Activated T-cell treated with anti-CD3 and anti-CD28 coated beads, Interleukin-2, amount 50 U/mL, for 1 hour (primary cell): ENCODE data around the gene TEC.

ENCODE experiments used
- DNase-seq: peaks from one replicate; pipeline ENCODE4 v3.0.0-alpha.2; 2020

The TEC gene

DNA sequence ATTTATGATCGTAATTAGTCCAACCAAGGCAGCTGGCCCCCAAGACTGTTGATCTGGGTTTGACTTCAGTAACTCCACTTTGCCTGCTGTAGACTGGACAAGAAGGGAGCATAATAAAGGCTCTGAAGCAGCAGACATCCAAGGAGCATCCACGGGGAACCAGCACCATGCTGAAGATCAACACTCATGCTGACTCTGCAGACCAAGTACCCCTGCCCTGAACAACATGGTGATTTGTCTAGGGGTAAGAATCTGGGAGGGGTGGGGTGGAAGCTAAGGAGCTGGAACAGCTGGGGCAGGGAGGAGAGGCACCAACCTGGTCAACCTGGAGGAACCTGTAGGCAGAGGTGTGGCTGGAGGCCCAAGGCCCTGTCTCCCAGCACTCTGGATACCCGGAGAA lies 2.1 kb downstream of the TEC start:
- no peak for DNase-seq

DNA sequence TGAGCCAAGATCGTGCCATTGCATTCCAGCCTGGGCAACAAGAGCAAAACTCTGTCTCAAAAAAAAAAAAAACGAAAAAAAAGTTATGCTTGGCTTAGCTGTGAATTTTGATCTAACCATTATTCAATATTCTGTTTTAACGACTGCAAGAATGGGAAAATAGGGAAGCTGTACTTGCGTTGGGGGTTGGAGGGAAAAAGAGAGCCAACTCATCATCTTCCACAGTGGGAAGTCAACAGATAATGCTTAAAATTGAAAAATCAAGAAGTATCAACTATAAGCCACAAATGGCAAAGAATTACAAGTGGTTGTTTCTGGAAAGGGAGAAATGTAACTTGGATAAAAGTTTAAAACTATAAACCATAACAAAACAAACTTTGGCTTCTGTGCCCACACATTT lies 2.9 kb downstream of the TEC start:
- no peak for DNase-seq

DNA sequence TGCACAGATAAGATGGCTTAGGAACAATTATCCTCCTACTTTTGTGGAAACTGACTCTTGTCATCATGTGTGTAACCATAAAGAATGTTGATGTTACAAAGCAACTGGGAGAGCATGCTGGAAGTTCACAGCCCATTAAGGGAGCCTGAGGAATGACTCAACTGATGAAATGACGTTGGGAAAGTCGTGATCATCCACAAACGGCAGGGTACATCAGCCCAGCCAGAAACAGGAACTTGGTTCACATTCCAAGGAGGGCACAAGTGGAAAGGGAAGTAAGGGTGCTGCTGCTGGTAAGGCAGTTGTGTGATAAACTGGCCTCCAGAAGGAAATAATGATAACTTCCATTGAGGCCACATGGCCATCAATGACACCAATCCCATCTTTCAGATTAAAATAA lies 6.7 kb downstream of the TEC start:
- DNase-seq: no peak

DNA sequence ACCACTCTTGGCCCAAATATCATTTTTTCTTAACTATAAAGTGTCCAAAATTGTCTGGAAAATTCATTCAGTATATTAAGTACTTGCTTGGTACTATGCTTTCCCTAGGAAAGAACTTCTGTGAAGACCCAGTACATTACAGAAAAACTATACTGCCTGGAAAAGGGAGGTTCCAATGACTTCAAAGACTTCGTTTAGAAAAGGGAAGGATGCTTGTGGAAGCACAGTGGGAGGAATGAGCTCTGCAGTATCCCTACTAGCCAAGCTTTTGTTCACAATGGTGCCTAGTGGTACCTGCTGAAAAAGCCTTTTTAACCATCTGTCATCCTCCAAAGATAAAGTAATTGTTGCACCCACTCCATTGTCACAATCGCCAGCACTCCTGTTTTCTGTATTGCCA lies 7.2 kb downstream of the TEC start:
- DNase-seq: no peak

DNA sequence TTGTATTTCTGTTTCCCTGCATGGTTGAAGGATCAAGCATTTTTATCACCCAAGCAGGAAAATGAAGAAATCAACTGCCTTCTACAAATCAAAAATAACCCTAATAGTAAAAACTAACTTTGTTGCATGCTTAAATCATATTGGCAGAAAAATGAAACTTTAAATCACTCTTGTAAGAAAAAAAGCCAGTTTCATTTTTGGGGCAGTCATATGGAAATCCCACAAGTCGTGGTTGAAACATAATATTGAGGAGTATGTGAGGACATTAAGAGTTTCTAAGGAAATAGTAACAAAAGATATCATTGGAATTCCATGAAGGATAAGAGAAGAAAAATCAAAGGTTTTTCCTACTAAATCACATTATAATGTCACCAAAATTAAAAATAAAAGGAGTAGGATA lies 8.4 kb downstream of the TEC start:
- no peak for DNase-seq

DNA sequence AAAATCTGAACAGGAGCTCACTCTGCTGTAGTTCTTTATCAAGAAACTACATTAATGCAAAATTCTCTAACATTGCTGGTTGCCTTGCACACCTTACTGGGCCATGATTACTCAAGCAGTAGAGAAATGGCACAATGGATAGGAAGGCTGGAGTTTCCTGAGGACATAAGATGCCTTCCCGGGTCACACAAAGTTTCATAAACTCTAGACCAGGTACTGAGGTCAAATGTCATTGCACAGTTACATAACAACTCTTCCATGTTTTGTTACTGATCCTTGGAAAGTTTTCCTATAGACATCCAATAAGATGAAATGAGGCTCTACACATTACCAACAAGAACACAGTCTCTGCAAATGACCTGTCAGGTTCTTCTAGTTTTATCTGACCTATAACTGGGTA lies 9.9 kb downstream of the TEC start:
- DNase-seq: no peak

DNA sequence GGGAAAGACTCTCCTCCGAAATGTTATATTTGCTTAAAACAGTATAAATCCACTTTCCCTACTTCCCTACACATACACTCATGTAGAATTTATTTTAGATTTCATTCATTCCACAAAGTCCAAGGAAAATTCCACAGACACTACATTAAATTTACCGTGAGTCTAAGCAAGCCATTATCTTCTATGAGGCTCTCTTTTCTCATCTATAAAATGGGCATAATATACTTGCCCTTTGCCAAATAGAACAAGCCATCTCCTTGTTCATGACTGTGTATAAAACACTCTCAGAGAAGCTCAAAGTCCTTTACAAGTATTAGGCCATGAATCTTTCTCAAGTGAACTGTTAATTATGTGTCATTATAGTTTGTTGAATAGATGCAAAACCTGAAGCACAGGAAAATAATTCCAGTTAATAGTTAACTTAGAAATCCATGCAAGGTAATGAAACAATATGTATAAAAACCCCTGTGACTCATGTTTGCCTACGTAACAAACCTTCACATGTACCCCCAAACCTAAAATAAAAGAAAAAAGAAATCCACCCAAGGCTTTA lies 10.7 kb downstream of the TEC start:
- no peak for DNase-seq

DNA sequence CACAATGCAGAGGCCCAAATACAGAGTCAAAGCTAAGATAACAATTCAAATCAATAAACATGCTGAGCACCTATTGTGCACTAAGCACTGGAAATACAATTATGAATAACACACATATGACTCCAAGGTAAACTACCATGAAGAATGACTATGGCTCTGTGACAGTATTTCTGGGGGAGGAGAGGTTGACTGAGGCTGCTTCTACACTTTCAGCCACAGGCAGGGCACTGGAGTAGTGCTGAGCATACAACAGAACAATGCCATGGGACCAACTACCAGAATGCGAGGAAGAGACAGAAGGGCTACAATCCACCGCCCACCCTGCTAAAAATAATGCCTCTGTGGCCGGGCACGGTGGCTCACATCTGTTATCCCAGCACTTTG lies 13.7 kb downstream of the TEC start:
- no peak for DNase-seq

DNA sequence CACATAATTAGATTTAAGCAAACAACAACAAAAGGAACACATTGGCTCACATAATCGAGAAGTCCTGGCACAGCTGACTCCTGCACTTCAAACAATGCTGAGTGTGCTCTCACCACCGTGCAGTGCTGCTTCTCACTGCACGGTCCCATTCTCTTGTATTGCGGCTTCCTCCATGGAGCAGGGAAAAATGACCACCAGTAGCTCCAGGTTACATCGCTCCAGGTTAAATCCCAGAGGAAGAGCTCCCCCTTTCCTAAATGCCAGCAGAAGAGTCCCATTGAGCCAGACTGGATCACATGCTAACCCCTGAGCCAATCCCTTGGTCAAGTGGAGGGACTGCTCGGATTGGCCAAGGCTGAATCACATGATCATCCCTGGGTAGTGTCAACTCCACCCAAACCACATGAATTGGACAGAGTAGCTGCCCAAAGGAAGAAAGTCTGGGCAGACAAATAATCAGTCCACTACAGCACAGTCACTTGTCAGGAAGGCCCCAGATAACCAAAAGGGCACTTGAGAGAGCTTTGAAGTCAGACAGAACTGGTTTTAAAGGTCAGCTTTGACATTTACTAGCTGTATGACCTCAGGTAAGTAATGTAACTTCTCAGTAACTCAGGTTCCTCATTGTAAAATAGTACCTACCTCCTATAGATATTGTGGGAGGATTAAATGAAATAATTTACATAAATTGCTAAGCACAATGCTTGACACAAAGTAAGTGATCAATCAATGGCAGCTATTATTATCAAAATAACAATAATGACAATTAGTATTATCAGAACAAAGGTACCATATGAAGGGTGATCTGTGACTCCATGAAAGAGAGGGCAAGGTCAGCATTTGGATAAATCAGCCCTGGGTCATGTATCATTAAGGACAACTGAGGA lies 14.3 kb downstream of the TEC start:
- no peak for DNase-seq

DNA sequence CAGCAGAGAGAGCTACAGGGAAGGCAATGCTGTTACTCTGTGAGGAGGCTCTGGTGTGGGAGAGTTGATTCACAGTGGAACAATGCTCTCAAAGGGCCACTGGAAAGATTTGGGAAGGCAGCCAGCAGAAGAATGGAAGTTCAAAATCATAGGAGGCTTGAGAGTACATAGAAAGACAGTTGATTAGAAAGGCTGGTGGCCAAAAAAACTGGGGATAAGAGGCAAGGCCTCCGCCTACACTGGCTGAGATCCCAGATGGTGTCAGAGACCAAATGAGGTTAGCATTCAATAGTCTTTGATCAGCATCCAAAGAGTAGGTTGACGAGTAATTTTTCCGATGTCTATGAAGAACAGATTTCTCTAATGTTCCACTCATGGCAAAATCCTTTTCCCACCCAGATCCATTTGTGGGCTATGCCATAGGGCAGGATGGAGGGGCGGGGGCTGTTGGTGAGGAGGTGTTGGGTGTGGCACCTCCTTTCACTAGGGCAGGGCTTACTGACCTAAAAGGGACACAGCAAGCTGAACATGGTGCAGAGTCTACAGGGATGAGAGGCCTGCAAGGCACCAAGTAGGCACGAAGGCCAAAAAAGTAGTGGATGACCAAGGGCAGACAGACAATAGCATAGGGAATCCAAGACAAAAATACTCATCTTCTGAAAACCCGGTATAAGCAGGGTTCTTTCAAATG lies 15.1 kb downstream of the TEC start:
- DNase-seq: no peak

DNA sequence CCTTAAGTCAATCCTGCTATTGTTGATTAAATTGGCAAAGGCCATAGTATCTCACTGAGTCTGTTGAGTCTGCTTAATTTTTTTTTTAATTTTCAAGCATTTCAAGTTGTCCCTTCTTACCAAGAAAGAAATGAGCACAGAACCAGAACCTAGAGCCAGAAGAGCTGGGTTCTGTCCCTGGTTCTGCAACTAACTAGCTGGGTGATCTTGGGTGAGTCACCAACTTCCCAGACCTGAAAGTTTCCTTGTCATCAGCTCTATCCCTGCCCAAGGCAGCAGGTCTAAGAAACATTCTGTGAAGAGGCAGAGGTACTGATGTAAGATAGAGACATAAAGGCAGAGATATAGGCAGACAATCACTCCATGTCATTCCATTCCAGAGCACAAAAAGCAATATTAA lies 17.3 kb downstream of the TEC start:
- DNase-seq: no peak

DNA sequence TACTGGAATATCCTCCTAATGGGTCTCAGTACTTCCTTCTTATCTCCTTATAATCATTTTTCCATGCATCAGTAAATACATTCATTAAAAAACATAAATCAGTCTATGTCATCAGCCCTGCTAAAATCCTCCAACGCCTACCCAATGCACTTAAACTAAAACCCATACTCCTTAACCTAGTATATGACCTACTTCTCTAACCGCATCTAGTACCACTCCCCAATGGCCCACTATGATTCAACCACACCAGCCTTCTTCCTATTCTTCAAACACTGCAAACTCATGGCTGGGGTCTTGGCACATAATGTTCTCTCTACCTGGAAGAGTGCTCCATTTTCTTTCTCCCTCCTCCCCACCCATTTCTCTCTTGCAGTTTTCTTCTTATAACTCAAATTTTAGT lies 18.7 kb downstream of the TEC start:
- DNase-seq: no peak

DNA sequence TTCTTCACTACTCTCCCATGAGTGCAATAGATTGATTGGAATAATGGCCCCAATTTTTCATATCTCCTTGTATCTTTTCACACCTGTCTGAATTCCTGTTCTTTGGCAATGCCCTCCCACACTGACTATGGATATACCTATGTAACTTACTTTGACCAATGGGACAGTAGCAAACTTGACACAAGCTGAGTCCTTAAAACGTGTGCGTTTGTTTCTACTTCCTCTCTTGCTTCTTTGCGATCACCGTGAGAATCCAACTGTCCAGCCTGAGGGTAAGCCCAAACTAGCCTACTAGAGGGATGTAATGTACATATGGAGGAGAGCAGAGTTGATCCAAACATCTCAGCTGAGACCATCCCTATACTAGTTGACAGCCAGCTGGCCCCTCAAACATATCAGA lies 19.3 kb downstream of the TEC start:
- DNase-seq: no peak

DNA sequence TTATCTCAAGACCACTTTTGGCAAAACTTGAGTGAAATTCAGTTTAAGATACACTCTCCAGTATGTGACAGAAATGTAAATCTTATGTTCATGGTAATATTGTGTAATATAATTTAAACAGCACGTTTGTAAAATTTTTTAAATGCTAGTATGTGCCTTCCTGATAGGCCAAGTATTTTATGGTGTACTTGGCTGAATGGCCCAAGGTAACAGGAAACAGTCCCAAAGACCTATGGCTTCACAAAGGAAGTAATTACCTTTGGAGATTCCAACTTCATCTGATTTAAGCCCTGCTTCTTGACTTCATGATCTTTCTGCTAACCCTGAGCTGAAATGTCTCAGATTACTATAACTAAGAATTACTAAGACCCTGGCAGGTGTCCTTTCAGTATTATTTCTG lies 20.3 kb downstream of the TEC start:
- no peak for DNase-seq

DNA sequence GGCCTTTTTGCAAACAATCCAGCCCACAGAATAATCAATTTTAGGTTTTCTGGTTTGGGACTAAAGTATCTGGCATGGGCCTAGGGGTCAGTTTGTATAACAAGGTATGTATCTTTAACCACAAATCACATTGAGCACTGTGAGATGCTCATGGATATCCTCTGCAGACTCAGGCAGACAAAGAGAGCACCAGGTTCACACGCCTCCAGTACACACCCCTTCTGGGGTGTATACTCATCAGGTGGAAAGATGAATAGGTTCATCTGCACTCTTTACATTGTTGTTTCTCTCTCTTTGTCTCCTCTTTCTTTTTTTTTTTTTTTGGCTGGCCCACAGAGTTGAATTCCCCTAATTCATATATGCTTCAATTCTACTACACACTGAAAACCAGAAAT lies 21.1 kb downstream of the TEC start:
- DNase-seq: no peak

DNA sequence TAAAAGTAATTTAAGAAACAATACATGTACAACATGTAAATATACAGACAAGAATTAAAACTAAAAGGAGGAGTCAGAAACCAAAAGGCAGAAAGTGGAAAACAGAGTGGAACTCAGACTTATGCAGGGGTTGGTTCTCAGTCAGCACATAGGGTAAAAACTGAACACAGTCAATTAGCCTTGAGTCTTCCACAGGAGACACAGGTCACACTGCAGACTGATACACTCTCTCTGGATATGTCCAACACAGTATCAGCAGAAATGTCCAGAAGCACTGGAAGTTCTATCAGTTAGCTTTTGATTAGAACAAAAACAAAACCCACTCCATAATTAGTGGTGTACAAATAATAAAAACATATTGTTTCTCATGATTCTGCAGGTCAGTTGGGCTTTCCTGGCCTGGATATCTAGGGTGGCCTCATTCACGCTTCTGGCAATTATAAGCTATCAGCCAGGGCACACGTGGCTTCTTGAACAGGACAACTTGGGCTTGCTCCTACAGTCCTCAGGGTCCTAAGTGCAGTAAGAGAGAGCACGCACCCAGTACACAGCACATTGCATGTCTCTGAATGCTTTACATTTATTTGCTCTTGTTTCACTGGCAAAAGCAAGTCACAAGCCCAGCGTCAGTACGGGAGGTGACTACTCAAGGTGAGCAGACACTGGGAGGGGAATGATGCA lies 21.6 kb downstream of the TEC start:
- DNase-seq: no peak

DNA sequence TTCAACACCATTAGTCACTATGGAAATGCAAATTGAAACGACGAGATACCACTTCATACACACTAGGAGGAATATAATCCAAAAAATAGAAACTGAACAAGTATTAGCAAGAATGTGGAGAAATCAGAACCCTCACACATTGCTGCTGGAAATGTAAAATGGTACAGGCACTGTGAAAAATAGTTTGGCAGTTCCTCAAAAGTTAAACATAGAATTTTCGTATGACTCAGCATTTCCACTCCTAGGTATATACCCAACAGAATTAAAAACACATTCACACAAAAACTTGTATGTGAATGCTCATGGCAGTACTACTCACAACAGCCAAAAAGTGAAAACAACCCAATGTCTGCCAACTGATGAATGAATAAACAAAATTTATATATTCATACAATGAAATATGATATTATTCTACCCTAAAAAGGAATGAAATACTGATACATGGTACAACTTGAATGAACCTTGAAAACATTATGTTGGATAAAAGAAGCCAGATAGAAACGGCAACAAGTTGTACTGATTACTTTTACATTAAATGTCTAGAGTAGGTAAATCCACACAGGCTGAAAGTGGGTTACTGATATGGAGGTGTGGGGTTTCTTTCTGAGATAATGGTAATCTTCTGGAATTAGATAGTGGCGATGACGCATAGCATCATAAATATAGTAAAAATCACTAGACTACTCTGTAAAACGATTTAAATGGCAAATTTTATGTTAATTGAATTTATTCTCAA lies 22.3 kb downstream of the TEC start:
- no peak for DNase-seq

DNA sequence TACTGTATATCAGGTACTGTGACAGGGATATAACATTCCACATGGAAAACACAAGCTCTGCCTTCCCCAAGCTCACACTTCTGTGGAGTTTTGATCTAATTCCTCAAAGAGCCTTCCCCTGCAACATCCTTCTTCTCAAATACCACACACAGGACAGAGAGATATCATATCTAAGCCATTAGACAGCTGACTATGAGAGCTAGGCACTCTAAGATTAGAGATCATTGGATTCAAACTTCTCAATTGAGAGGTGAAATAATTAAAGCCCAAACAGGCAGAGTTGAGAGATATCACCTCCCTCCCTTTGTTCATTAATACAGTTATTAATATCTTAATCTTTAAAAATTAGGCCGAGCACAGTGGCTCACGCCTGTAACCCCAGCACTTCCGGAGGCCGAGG lies 25.0 kb downstream of the TEC start:
- no peak for DNase-seq

DNA sequence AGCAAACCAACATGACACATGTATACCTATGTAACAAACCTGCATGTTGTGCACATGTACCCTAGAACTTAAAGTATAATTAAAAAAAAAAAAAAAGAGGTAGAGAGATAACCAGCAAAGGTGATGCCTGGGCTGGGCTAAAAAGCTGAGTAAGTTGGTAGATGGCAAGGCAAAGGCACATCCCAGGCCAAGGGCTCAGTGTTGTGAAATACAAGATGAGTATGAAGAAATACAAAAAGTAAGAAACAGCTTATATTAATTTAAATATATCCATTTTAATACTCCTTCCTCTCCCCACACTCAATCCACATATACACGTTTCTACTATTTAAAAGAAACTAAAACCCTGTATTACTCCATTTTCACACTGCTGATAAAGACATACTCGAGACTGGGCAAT lies 25.8 kb downstream of the TEC start:
- no peak for DNase-seq

DNA sequence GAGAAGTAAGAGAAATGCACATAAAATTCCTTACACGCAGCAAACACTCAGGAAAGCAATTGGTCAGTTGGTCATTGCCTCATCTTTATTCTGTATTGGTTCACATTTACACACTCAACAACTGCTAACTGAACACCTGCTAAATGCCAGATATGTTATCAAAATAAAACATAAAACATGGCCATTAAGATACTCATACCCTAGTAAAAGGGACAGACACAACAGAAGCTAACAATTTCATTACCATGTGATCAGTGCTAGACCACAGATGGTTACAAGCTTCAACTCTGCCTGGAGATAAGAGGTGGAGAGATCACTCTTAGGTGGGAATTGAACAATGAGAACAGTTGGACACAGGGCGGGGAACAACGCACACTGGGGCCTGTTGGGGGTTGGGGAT lies 26.2 kb downstream of the TEC start:
- no peak for DNase-seq

DNA sequence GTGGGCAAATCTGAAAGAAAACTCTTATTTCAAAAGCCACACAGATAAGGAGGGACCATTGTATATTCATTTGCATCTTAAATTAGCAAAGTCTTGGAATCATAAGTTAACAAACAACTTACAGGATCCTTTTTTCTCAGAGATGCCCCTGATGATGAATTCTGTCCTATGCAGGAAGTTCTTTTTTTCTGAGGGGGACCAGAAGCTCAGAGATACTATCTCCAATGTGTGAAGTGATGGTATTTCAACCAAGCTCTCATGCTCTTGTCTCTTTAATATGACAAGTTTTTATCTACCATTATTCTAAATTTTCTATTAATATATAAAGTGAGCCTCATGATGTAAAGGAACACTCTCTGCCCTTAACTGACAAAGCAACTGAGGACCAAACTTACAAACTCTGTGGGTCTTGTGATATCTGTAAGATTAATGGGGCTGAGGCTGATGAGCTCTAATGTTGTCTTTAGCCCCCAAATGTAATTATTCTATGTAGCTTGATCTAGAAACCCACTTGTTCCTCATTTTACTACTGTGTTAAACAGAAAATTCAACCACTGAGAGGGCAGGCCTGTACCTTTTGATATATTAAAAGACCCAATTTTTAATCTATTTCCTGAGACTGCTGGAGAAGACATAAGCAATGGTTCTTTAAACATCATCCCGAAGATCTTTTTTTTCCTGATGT lies 27.0 kb downstream of the TEC start:
- no peak for DNase-seq

DNA sequence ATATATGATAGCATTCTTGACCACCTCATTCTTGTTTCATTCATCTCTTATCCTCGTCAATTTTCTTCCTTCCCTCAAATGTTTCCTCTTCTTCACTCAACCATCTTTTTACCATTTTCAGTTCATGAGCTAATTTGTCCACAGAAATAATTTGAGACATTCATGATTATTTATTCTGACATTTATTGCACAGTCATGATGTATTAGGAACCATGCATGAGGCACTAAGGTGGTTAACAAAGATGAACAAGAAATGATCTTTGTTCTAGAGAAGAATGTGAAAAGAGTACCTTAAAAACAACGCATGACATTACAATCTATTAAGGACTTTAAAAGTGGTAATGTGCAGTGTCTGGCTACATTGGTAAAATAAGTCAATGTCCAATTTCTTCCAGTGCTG lies 27.9 kb downstream of the TEC start:
- no peak for DNase-seq
